HG03521 (cell line): Measurements from ENCODE around the gene AMOTL2.

Source experiments
- ATAC-seq: cut with Tn5 transposase; IDR thresholded peaks from one replicate; pipeline ENCODE4 v1.9.1; 2021; ENCODE audit warnings: mild to moderate bottlenecking, moderate library complexity; ENCODE audit not compliant: unreplicated experiment

AMOTL2 gene

GRCh38 chr3:134366928-134367811, 7.1 kb downstream of the AMOTL2 start:
- ATAC-seq = no peak

- no peak for ATAC-seq
These were observed 7.9 kb downstream of the AMOTL2 start for GRCh38 chr3:134366221-134366927.

GRCh38 chr3:134365766-134366065, 8.5 kb downstream of the AMOTL2 start:
- no peak for ATAC-seq

GRCh38 chr3:134364936-134365765, 9.1 kb downstream of the AMOTL2 start:
- no peak for ATAC-seq

- ATAC-seq = no peak
These were observed 9.9 kb downstream of the AMOTL2 start for GRCh38 chr3:134364061-134364935.

- ATAC-seq = no peak
These were observed 10.9 kb downstream of the AMOTL2 start for GRCh38 chr3:134363381-134363755.

GRCh38 chr3:134362670-134363380, 11.4 kb downstream of the AMOTL2 start:
- ATAC-seq = no peak

GRCh38 chr3:134362221-134362620, 12.0 kb downstream of the AMOTL2 start:
- ATAC-seq = no peak

GRCh38 chr3:134361162-134361835, 12.9 kb downstream of the AMOTL2 start:
- ATAC-seq = no peak

GRCh38 chr3:134360046-134360445, 14.2 kb downstream of the AMOTL2 start:
- no peak for ATAC-seq

- ATAC-seq = no peak
These were observed 14.9 kb downstream of the AMOTL2 start for GRCh38 chr3:134359121-134360010.

GRCh38 chr3:134357914-134358811, 16.1 kb downstream of the AMOTL2 start:
- no peak for ATAC-seq

- ATAC-seq = no peak
These were observed 16.9 kb downstream of the AMOTL2 start for GRCh38 chr3:134357261-134357913.

GRCh38 chr3:134356411-134357040, 17.7 kb downstream of the AMOTL2 start:
- ATAC-seq = no peak

GRCh38 chr3:134355416-134355815, 18.8 kb downstream of the AMOTL2 start:
- no peak for ATAC-seq

GRCh38 chr3:134354612-134355251, 19.5 kb downstream of the AMOTL2 start:
- ATAC-seq = no peak
